Cardiac muscle cell (in vitro differentiated cells and primary cell): ENCODE measurements around the gene TKTL2. TPM values are rescaled to one million over a fixed set of nuclear protein-coding genes. Genes with fewer than 3 reads are reported as not detected.
"Not testable (repeated sequence)": the region's sequence is repeated elsewhere in the genome, so short reads cannot be mapped to it uniquely, and the experiment has no call there.

Source experiments
- DNase-seq, 2 donors: peaks; one replicate each; pipeline versions ENCODE4 v3.0.0 to v3.0.0-alpha.2; 2010 to 2017; ENCODE audit warnings: low read depth in 1 of 2, low spot score in 1 of 2
- H3K27ac ChIP-seq: fragments of 200-600 bp; sonication (generic); 2 replicates; pipeline ENCODE4 v1.5.1; 2016
- H3K27me3 ChIP-seq: fragments of 200-600 bp; sonication (generic); 2 replicates; pipeline ENCODE4 v1.6.0; 2016; ENCODE audit warnings: control low read depth
- H3K36me3 ChIP-seq: fragments of 200-600 bp; sonication (generic); 2 replicates; pipeline ENCODE4 v1.5.1; 2016; ENCODE audit warnings: control low read depth
- H3K4me1 ChIP-seq: fragments of 200-600 bp; sonication (generic); 2 replicates; pipeline ENCODE4 v1.8.1; 2017; ENCODE audit warnings: low read depth, mild to moderate bottlenecking, mixed run types
- H3K4me3 ChIP-seq: fragments of 200-600 bp; sonication (generic); 2 replicates; pipeline ENCODE4 v1.5.1; 2016; ENCODE audit warnings: mild to moderate bottlenecking
- H3K9me3 ChIP-seq: fragments of 200-600 bp; sonication (generic); 2 replicates; pipeline ENCODE4 v1.5.1; 2017; ENCODE audit warnings: low read depth, mild to moderate bottlenecking, control low read depth
- CTCF ChIP-seq: IDR thresholded peaks from 2 replicates; pipeline ENCODE4 v1.5.1; 2012; ENCODE audit warnings: low read depth, mild to moderate bottlenecking, low read length
- polyA plus RNA-seq: library from polyadenylated mRNA; unstranded; fragments of >200 nt; fragmentation: Nextera tagmentation; extraction: Ambion mirVana; gene quantifications from 2 replicates; pipeline ENCODE4 v1.2.1, GENCODE V29; 2016
- total RNA-seq: library from RNA; depleted of rRNA; stranded (reverse); fragments of >200 nt; gene quantifications from 2 replicates; pipeline ENCODE4 v1.2.3, GENCODE V29; 2016

Gene TKTL2
- total and polyA plus RNA-seq, 2 experiments from 2014 or later: not detected

GRCh38 chr4:163447481-163447880 lies 26.1 kb downstream of the TKTL2 start:
- Histone ChIP-seq H3K4me3 (no peak overlapping the region), H3K27ac (no peak overlapping the region), H3K27me3 (no peaks in the 10 kb centered on the region), H3K9me3 (no peaks in the 10 kb centered on the region), H3K4me1 (no peaks in the 10 kb centered on the region), H3K36me3 (no peaks in the 10 kb centered on the region)
- DNase-seq: peak in 1 of 2 donors; percentile 51
- no peak for TF ChIP-seq CTCF

GRCh38 chr4:163447023-163447422 lies 26.5 kb downstream of the TKTL2 start:
- H3K4me3 ChIP-seq, H3K36me3 ChIP-seq, H3K9me3 ChIP-seq, H3K27ac ChIP-seq, DNase-seq, H3K27me3 ChIP-seq, H3K4me1 ChIP-seq: not testable (repeated sequence)

GRCh38 chr4:163440040-163440439 lies 33.5 kb downstream of the TKTL2 start:
- Histone ChIP-seq H3K36me3 (no peaks in the 10 kb centered on the region), H3K27me3 (no peaks in the 10 kb centered on the region), H3K9me3 (no peaks in the 10 kb centered on the region), H3K4me1 (peaks cover 35% of the 10 kb centered on the region), H3K27ac (no peak overlapping the region), H3K4me3 (no peak overlapping the region)
- TF ChIP-seq CTCF: no peak
- DNase-seq: no peak

Other genes with a start within 250 kb of the TKTL2 start
- gene NPY1R, start 141.2 kb downstream of the TKTL2 start, total RNA-seq: 8.0 and 13.1 TPM in 2 replicates
- gene NPY1R, start 141.2 kb downstream of the TKTL2 start, polyA plus RNA-seq: 13.1 and 16.8 TPM in 2 replicates
- 6.9 and 9.7 TPM in 2 replicates for gene NPY5R, start 129.9 kb downstream of the TKTL2 start, total RNA-seq
- 15.2 and 19.1 TPM in 2 replicates for gene NPY5R, start 129.9 kb downstream of the TKTL2 start, polyA plus RNA-seq
- 36.2 and 45.3 TPM in 2 replicates for gene TMA16, start 20.9 kb upstream of the TKTL2 start, total RNA-seq
- 28.6 and 37.1 TPM in 2 replicates for gene TMA16, start 20.9 kb upstream of the TKTL2 start, polyA plus RNA-seq